Measurements from ENCODE around the gene SLCO4A1.

DNA sequence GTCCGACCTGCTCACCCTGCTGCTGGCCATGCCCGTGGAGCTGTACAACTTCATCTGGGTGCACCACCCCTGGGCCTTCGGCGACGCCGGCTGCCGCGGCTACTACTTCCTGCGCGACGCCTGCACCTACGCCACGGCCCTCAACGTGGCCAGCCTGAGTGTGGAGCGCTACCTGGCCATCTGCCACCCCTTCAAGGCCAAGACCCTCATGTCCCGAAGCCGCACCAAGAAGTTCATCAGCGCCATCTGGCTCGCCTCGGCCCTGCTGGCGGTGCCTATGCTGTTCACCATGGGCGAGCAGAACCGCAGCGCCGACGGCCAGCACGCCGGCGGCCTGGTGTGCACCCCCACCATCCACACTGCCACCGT lies 67.2 kb downstream of the SLCO4A1 start:
- no peak for TF ChIP-seq POLR2A (IDR thresholded peaks at IDR 0.05)
- TF ChIP-seq, protein P1, sequence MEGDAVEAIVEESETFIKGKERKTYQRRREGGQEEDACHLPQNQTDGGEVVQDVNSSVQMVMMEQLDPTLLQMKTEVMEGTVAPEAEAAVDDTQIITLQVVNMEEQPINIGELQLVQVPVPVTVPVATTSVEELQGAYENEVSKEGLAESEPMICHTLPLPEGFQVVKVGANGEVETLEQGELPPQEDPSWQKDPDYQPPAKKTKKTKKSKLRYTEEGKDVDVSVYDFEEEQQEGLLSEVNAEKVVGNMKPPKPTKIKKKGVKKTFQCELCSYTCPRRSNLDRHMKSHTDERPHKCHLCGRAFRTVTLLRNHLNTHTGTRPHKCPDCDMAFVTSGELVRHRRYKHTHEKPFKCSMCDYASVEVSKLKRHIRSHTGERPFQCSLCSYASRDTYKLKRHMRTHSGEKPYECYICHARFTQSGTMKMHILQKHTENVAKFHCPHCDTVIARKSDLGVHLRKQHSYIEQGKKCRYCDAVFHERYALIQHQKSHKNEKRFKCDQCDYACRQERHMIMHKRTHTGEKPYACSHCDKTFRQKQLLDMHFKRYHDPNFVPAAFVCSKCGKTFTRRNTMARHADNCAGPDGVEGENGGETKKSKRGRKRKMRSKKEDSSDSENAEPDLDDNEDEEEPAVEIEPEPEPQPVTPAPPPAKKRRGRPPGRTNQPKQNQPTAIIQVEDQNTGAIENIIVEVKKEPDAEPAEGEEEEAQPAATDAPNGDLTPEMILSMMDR (IDR thresholded peaks at IDR 0.05) = no peak
